KMS-11 (cell line): ENCODE results near the gene S100A7.
"Not testable (repeated sequence)": the region's sequence is repeated elsewhere in the genome, so short reads cannot be mapped to it uniquely, and the experiment has no call there.

Experiments
- H2AFZ ChIP-seq: fragments of 200-600 bp; sonication (generic); 2 replicates; pipeline ENCODE4 v1.6.1; 2016; ENCODE audit warnings: antibody characterized with exemption, mixed run types, low read depth
- H3K27ac ChIP-seq: fragments of 200-600 bp; sonication (generic); 2 replicates; pipeline ENCODE4 v1.6.1; 2016; ENCODE audit warnings: mild to moderate bottlenecking, mixed run types
- H3K27me3 ChIP-seq: fragments of 200-600 bp; sonication (generic); 2 replicates; pipeline ENCODE4 v1.6.1; 2017; ENCODE audit warnings: mild to moderate bottlenecking, low read depth, mixed run types, moderate library complexity; ENCODE audit not compliant: insufficient read depth
- H3K36me3 ChIP-seq: fragments of 200-600 bp; sonication (generic); 2 replicates; pipeline ENCODE4 v1.6.1; 2017; ENCODE audit warnings: mild to moderate bottlenecking, mixed run types; ENCODE audit not compliant: insufficient read depth
- H3K4me1 ChIP-seq: fragments of 200-600 bp; sonication (generic); 2 replicates; pipeline ENCODE4 v1.6.1; 2016; ENCODE audit warnings: mild to moderate bottlenecking, low read depth, mixed run types; ENCODE audit not compliant: poor library complexity, severe bottlenecking
- H3K4me2 ChIP-seq: fragments of 200-600 bp; sonication (generic); 2 replicates; pipeline ENCODE4 v1.7.0; 2016; ENCODE audit warnings: mild to moderate bottlenecking, mixed run types
- H3K4me3 ChIP-seq: fragments of 200-600 bp; sonication (generic); IDR thresholded peaks from 2 replicates; pipeline ENCODE4 v1.6.1; 2017; ENCODE audit warnings: low read depth, low read length, mixed read lengths; ENCODE audit not compliant: insufficient read depth
- H3K79me2 ChIP-seq: fragments of 200-600 bp; sonication (generic); 2 replicates; pipeline ENCODE4 v1.6.1; 2016; ENCODE audit warnings: low read depth, mixed run types; ENCODE audit not compliant: insufficient read depth
- H3K9ac ChIP-seq: fragments of 200-600 bp; sonication (generic); 2 replicates; pipeline ENCODE4 v1.6.1; 2016; ENCODE audit warnings: mild to moderate bottlenecking, mixed run types
- H4K20me1 ChIP-seq: fragments of 200-600 bp; sonication (generic); 2 replicates; pipeline ENCODE4 v1.6.1; 2016; ENCODE audit warnings: mild to moderate bottlenecking, mixed run types; ENCODE audit not compliant: insufficient read depth
- CTCF ChIP-seq: fragments of 200-600 bp; sonication (generic); conservative IDR thresholded peaks from 2 replicates; pipeline ENCODE4 v1.6.1; 2017; ENCODE audit warnings: low read depth, mild to moderate bottlenecking, antibody characterized with exemption, low read length, moderate library complexity, mixed read lengths

S100A7 gene

GRCh38 chr1:153417136-153417888, 43.1 kb downstream of the S100A7 start:
- Histone ChIP-seq H3K4me3 (no peak overlapping the region), H3K36me3 (no peaks in the 10 kb centered on the region), H3K27ac (no peak overlapping the region), H3K4me2 (no peak overlapping the region), H4K20me1 (no peaks in the 10 kb centered on the region), H3K27me3 (no peaks in the 10 kb centered on the region), H3K79me2 (no peaks in the 10 kb centered on the region), H2AFZ (no peak overlapping the region), H3K4me1 (no peaks in the 10 kb centered on the region), H3K9ac (no peak overlapping the region)
- no peak for TF ChIP-seq CTCF

- no peaks in the 10 kb centered on the region for H3K4me1 ChIP-seq
- no peak within 1 kb of the TSS for H2AFZ ChIP-seq
- H3K36me3 ChIP-seq: no peaks in the 10 kb centered on the region
- H3K27me3 ChIP-seq: no peaks in the 10 kb centered on the region
- no peaks in the 10 kb centered on the region for H4K20me1 ChIP-seq
- TF ChIP-seq CTCF: no peak
- H3K79me2 ChIP-seq: no peaks in the 10 kb centered on the region
- no peak within 1 kb of the TSS for H3K27ac ChIP-seq
- no peak within 1 kb of the TSS for H3K4me3 ChIP-seq
- H3K9ac ChIP-seq: no peak within 1 kb of the TSS
- H3K4me2 ChIP-seq: no peak within 1 kb of the TSS
Measured at GRCh38 chr1:153415850-153416570, 44.4 kb downstream of the S100A7 start, which contains the start of gene S100A7A. Gene S100A7A, plus strand, starts transcription at chr1:153416520. Its CDS starts 1,563 bp downstream, at chr1:153418083.

- not testable (repeated sequence) for H3K9ac ChIP-seq
Measured at GRCh38 chr1:153413961-153414360, 46.5 kb downstream of the S100A7 start.

More at GRCh38 chr1:153413961-153414360, 46.5 kb downstream of the S100A7 start:
- not testable (repeated sequence) for H3K79me2 ChIP-seq, H3K4me3 ChIP-seq, H3K27ac ChIP-seq, H2AFZ ChIP-seq, H3K4me2 ChIP-seq, H3K36me3 ChIP-seq, H3K4me1 ChIP-seq, H4K20me1 ChIP-seq, H3K27me3 ChIP-seq
